Measurements from ENCODE around the gene STAG3.

DNA sequence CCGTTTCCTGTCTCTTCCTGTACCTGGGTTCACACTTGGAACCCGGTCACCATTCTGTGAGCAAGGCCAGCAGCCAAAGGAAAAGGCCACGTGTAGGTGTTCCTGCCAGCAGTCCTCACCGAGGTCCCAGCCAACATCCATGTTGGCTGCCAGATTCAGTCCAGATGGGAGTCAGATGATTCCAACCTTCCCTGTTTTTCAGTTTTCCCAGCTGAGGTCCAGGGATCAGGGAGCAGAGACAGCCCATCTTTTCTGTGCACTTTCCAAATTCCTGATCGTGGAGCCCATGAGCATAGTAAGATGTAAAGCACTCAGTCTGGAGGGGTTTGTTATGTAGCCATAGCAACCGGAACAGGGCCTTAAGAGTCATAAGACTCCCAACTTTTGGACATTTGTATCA is 38.2 kb downstream of the STAG3 start:
- TF ChIP-seq, protein P1, sequence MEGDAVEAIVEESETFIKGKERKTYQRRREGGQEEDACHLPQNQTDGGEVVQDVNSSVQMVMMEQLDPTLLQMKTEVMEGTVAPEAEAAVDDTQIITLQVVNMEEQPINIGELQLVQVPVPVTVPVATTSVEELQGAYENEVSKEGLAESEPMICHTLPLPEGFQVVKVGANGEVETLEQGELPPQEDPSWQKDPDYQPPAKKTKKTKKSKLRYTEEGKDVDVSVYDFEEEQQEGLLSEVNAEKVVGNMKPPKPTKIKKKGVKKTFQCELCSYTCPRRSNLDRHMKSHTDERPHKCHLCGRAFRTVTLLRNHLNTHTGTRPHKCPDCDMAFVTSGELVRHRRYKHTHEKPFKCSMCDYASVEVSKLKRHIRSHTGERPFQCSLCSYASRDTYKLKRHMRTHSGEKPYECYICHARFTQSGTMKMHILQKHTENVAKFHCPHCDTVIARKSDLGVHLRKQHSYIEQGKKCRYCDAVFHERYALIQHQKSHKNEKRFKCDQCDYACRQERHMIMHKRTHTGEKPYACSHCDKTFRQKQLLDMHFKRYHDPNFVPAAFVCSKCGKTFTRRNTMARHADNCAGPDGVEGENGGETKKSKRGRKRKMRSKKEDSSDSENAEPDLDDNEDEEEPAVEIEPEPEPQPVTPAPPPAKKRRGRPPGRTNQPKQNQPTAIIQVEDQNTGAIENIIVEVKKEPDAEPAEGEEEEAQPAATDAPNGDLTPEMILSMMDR (IDR thresholded peaks at IDR 0.05), result no peak
- no peak for TF ChIP-seq POLR2A (IDR thresholded peaks at IDR 0.05)

Measured in body of pancreas (tissue), 4 donors.